GM21360 (cell line): ENCODE results near the gene RAD51.

Source experiments
- ATAC-seq: cut with Tn5 transposase; IDR thresholded peaks from one replicate; pipeline ENCODE4 v1.9.1; 2021; ENCODE audit warnings: mild to moderate bottlenecking, moderate library complexity; ENCODE audit not compliant: unreplicated experiment

Gene RAD51

DNA sequence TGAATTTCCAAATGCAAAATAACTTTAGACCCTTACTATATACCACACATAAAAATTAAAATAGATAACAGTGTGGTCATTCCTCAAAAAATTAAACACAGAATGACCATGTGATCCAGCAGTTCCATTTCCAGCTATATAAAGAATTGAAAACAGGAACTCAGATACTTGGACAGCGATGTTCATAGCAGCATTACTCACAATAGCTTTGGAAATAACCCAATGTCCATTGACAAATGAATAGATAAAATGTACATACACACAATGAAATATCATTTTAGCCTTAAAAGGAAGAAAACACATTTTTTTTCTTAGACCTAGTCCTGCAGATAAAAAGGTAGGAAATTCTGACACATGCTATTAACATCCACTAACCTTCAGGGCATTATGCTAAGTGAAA is 26.7 kb downstream of the RAD51 start:
- ATAC-seq, result no peak

- no peak for ATAC-seq
Observed at GRCh38 chr15:40722354-40722753, 27.4 kb downstream of the RAD51 start.

DNA sequence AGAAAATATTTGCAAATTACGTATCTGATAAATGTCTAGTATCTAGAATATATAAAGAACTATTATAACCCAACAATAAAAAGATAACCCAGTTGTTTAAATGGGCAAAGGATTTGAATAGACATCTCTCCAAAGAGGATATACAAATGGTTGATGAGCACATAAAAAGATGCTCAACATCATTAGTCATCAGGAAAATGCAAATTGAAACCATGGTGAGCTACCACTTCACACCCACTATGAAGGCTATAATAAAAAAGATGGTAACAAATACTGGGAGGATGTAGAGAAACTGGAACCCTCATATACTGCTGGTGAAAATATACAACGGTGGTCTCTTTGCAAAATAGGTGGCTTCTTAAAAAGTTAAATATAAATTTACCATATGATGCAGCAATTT is 28.0 kb downstream of the RAD51 start:
- no peak for ATAC-seq

DNA sequence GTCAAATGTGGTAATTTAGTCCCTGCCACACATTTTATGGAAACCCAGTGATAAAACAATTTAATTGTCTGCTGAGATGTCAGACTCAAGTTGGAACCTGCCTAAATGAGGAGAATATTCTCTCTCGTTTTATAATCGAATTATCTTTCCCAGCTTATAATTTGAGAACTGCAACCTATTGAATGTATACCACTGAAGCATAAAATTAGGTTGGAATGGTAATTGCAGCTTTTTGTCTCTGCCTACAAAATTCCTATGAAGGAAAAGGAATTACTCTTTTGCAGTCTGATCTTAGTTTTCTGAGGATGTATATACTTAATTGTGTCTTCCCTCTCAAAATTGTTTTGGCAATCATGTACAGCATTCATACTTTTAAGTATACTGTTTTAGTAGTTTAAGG is 28.9 kb downstream of the RAD51 start:
- ATAC-seq, result no peak

GRCh38 chr15:40731034-40731433 is 36.1 kb downstream of the RAD51 start:
- no peak for ATAC-seq

DNA sequence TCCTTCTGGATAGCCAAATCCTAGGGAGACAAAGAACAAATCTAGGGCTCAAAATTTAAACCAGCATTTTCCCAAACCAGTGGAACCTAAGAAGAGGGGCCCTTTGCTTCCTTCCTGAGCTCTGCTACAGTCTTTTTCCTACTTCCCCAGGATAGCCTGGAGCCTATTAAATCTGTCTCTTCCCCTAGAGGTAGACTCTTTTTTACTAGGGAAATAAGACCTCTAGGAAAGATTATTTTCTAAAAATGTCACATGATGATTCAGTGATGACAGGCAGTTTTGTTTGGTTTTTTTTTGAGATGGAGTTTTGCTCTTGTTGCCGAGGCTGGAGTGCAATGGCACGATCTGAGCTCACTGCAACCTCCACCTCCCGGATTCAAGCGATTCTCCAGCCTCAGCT is 41.6 kb downstream of the RAD51 start:
- ATAC-seq, result no peak

DNA sequence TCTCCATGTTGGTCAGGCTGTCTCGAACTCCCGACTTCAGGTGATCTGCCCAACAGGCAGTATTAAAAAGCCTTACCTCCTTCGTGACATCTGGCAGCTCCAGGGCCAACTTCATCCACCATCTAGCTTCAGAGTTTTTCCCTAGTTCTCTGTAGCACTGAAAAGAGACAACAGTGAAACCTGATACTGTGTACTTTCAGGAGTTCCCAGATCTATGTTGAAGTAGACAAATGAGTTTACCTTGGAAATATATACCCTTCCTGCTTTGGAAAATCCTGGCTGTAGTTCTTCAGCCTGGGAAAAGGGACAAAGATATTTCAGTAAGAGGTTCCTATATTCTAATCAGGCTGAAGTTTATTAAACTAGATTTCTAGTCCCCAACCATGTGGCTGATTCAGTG is 42.1 kb downstream of the RAD51 start:
- ATAC-seq, result no peak

- no peak for ATAC-seq
Observed at GRCh38 chr15:40739047-40739446, 44.1 kb downstream of the RAD51 start.

DNA sequence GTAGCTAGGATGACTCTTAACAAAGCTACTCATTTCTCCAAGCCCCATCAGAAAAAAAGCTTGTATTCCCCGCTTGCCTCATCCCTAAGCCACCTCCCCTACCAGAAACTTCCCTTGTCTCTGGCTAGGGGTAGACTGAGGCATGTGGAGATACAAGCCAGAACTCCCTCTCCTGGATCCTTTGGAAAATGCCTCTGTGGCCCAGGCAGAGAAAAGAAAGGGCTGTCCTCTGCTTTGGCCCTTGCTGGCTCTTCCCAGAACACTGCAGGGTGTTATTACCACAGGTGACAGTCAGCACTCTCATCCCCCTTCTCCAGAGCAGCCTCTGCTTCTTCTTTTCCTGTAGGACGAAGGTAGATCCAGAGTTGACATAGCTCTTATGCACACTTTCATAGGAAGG is 44.9 kb downstream of the RAD51 start:
- no peak for ATAC-seq

DNA sequence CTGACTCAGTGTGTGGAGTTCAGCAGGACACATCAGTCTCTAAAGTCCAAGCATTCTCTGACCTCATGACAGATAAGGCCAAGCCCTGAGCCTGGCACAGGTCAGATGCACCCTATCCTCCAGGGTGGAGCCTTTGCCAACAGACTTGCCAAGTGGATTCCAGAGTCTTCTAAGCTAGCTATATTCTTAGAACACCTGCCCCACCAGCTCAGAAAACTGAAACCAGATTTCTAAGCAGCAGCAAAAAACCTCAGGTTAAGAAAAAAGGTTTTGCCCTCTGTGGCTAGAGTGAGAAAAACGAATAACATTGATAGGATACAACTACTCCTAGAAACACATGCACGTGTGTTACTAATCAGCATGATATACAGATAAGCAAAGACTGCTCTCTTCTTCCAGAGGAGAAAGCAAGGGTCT is 48.5 kb downstream of the RAD51 start:
- no peak for ATAC-seq

- no peak for ATAC-seq
Observed at GRCh38 chr15:40743921-40744814, 49.2 kb downstream of the RAD51 start.

DNA sequence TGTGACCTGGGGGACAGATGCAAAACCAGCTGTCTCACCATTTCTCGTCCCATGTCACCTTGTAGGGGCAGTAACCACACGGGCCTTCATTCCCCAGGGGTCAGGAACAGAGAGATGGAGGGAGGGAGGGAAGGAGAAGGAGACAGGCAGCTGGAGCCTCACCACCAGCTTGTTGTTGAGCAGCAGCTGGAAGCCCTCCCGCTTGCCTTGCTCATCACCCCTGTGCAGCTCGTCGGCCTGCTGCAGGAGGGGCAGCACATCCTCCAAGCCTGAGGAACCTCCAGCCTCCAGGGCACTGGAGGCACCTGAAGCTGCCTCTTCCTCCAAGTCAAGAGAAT is 49.8 kb downstream of the RAD51 start:
- no peak for ATAC-seq

GRCh38 chr15:40746916-40747418 is 52.0 kb downstream of the RAD51 start:
- no peak for ATAC-seq

DNA sequence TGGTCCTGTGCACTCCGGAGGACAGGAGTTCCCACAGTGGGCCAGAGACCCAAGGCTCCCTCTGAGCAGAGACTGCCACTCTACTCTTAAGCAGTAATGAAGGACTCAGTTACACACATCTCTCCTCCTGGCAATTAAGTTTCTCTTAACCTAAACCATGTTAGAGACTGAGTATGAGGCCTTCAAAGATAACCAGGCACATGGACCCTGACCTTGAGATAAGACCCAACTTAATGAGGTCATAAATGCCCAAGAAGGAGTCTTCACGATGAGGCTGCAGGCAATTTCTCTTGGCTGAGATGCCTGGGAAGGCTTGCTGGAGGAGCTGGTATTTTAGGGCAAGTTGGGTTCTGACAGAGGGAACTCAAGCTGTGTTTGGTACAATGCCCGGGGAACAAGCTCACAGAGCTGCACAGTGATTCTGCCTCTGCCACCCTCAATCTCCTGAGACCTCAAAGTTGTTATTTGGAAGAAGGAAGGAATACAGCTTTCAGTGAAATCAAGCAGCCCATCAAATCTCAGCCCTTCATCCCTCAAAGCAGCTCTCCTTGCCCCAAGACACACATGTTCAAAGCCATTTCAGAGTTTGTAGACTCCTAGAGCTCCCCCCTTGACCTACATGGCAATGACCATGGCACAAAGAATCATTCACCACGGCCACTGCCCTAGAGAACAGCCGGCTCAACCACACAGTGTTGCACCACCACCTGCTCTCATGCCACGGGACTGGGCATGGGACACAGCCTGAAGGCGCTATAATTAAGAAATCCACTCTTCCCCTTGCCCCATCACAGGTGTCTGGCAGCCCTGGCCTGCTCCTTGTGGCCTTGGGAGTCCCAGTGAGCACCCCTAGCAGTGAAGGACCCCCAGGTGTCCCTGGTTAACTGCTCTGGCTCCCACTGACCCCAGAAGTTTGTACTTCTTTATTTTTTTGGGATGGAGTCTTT is 53.0 kb downstream of the RAD51 start:
- ATAC-seq, result no peak

- ATAC-seq, result no peak
Observed at GRCh38 chr15:40749151-40749630, 54.2 kb downstream of the RAD51 start.

DNA sequence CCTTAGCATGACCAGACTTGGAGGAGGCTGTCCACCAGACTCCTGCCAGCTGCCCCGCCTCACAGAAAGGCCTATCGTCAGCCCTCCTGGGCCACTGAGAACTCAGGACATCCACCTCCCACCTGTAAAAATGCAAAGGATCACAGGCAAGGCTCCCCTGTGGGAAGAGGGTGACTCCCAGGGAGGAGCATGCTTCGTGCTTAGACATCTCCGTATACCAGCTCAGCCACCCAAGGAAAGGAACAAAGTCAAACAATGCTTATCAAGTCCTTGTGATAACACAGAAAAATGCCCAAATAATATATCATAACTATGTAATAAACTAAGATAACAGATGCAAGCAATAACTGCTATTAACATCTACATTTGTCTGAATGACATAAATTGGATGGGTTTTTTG is 55.9 kb downstream of the RAD51 start:
- ATAC-seq, result no peak

GRCh38 chr15:40751745-40752144 is 56.8 kb downstream of the RAD51 start:
- ATAC-seq, result no peak

- ATAC-seq, result no peak
Observed at GRCh38 chr15:40754574-40754882, 59.6 kb downstream of the RAD51 start.

- ATAC-seq, result peak; percentile 79
Observed at GRCh38 chr15:40754883-40755811, 60.2 kb downstream of the RAD51 start, which contains the start of gene RMDN3. RMDN3 (minus strand) TSS chr15:40755254; CDS start chr15:40754783, 471 bp downstream.

GRCh38 chr15:40755812-40756208 is 60.8 kb downstream of the RAD51 start:
- no peak for ATAC-seq

DNA sequence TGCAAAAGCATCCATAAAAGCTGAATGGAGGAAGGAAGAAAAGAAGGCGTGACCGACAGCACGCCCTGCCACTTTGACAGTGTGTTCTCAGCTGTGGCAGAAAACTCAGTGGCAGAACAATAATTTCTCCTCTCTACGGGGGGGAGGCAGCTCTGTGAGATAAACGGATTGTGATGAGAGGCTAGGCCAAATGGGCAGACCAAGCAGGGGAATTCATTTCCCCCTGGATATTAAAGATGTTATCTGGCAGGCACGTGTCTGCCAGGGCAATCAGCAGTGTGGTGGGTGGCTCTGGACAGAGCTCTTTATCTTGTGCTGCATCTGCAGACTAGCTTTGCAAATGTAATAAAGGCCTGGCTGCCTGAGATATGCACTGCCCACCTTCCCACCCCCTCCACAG is 62.0 kb downstream of the RAD51 start:
- ATAC-seq, result no peak
